Ishikawa (cell line): ENCODE data around the gene ITFG1.

Source experiments
- CEBPB ChIP-seq: IDR thresholded peaks from 2 replicates; pipeline ENCODE4 v1.6.1; 2012
- CREB1 ChIP-seq: IDR thresholded peaks from 2 replicates; pipeline ENCODE4 v1.6.1; 2012; ENCODE audit warnings: low read depth
- EP300 ChIP-seq: IDR thresholded peaks from 2 replicates; pipeline ENCODE4 v1.6.1; 2012; ENCODE audit warnings: borderline replicate concordance
- FOXM1 ChIP-seq: IDR thresholded peaks from 2 replicates; pipeline ENCODE4 v1.6.1; 2012; ENCODE audit warnings: low read depth, borderline replicate concordance
- NFIC ChIP-seq: IDR thresholded peaks from 2 replicates; pipeline ENCODE4 v1.6.1; 2012
- RAD21 ChIP-seq: IDR thresholded peaks from 2 replicates; pipeline ENCODE4 v1.6.1; 2012; ENCODE audit warnings: low read depth
- TAF1 ChIP-seq: IDR thresholded peaks from 2 replicates; pipeline ENCODE4 v1.6.1; 2012; ENCODE audit warnings: low read depth, mild to moderate bottlenecking
- TCF12 ChIP-seq: IDR thresholded peaks from 2 replicates; pipeline ENCODE4 v1.6.1; 2012; ENCODE audit warnings: low read depth
- TEAD4 ChIP-seq: IDR thresholded peaks from 2 replicates; pipeline ENCODE4 v1.6.1; 2012
- YY1 ChIP-seq: IDR thresholded peaks from 2 replicates; pipeline ENCODE4 v1.6.1; 2012; ENCODE audit warnings: low read depth
- ZBTB7A ChIP-seq: IDR thresholded peaks from 2 replicates; pipeline ENCODE4 v1.6.1; 2012; ENCODE audit warnings: low read depth
- TF ChIP-seq, protein P1 (sequence below): IDR thresholded peaks from 2 replicates; pipeline ENCODE4 v1.6.1; 2012
- TF ChIP-seq, protein P2 (sequence below): IDR thresholded peaks from 2 replicates; pipeline ENCODE4 v1.6.1; 2012

DNA sequence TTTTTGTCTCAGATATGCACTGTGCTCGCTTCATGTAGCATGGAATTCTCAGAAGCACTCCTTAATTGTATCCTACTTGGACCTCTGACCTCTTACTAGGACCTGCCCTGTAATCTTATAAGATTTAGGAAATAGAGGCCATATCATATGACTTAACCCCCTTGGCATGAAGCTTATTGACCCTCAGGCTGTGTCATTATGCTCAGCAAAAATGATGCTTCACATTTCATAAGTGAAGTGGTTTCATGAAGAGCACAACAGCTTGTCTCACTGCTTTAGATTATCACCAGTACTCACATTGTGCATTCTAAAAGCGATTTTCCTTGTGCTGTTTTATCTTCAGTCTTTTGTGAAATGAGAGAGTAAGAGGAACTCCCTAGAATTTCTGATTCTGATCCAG, 6.6 kb upstream of the ITFG1 start:
- TF ChIP-seq, protein P1, sequence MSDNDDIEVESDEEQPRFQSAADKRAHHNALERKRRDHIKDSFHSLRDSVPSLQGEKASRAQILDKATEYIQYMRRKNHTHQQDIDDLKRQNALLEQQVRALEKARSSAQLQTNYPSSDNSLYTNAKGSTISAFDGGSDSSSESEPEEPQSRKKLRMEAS = no peak
- no peak for TF ChIP-seq TCF12
- no peak for TF ChIP-seq ZBTB7A
- TF ChIP-seq YY1 = no peak
- no peak for TF ChIP-seq RAD21
- no peak for TF ChIP-seq EP300
- no peak for TF ChIP-seq TEAD4
- no peak for TF ChIP-seq FOXM1
- no peak for TF ChIP-seq TAF1
- TF ChIP-seq NFIC = no peak
- TF ChIP-seq, protein P2, sequence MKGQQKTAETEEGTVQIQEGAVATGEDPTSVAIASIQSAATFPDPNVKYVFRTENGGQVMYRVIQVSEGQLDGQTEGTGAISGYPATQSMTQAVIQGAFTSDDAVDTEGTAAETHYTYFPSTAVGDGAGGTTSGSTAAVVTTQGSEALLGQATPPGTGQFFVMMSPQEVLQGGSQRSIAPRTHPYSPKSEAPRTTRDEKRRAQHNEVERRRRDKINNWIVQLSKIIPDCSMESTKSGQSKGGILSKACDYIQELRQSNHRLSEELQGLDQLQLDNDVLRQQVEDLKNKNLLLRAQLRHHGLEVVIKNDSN = no peak
- TF ChIP-seq CREB1 = no peak
- no peak for TF ChIP-seq CEBPB
